GM19395 (cell line): ENCODE measurements around the gene MPEG1.

ENCODE experiments used
- ATAC-seq: cut with Tn5 transposase; IDR thresholded peaks from one replicate; pipeline ENCODE4 v1.9.1; 2021; ENCODE audit warnings: mild to moderate bottlenecking, moderate library complexity; ENCODE audit not compliant: unreplicated experiment

Gene MPEG1

GRCh38 chr11:59219836-59220235 lies 7.1 kb upstream of the MPEG1 start:
- no peak for ATAC-seq

- no peak for ATAC-seq
These were observed 6.2 kb upstream of the MPEG1 start for GRCh38 chr11:59218893-59219292.

GRCh38 chr11:59218319-59218718 lies 5.6 kb upstream of the MPEG1 start:
- ATAC-seq, result no peak

- ATAC-seq, result peak; percentile 89
These were observed 4.2 kb upstream of the MPEG1 start for GRCh38 chr11:59216641-59217564.

- ATAC-seq, result no peak
These were observed 1.6 kb upstream of the MPEG1 start for GRCh38 chr11:59214141-59214893.

- ATAC-seq, result no peak
These were observed 505 bp downstream of the MPEG1 start for GRCh38 chr11:59212222-59212621.

GRCh38 chr11:59208956-59209355 lies 3.8 kb downstream of the MPEG1 start:
- ATAC-seq, result no peak

GRCh38 chr11:59207988-59208451 lies 4.7 kb downstream of the MPEG1 start:
- ATAC-seq, result peak; percentile 70

- ATAC-seq, result no peak
These were observed 6.1 kb downstream of the MPEG1 start for GRCh38 chr11:59206635-59207034.

GRCh38 chr11:59205648-59206047 lies 7.1 kb downstream of the MPEG1 start:
- no peak for ATAC-seq

GRCh38 chr11:59204746-59205145 lies 8.0 kb downstream of the MPEG1 start:
- no peak for ATAC-seq

- no peak for ATAC-seq
These were observed 11.4 kb downstream of the MPEG1 start for GRCh38 chr11:59201353-59201752.

- ATAC-seq, result peak; percentile 52
These were observed 12.3 kb downstream of the MPEG1 start for GRCh38 chr11:59200423-59200746.

GRCh38 chr11:59199546-59200422 lies 12.9 kb downstream of the MPEG1 start:
- ATAC-seq, result peak; percentile 61

- ATAC-seq, result no peak
These were observed 14.0 kb downstream of the MPEG1 start for GRCh38 chr11:59198726-59199125.

GRCh38 chr11:59197991-59198390 lies 14.7 kb downstream of the MPEG1 start:
- ATAC-seq, result no peak

GRCh38 chr11:59196777-59197176 lies 15.9 kb downstream of the MPEG1 start:
- ATAC-seq, result no peak

GRCh38 chr11:59195586-59195985 lies 17.1 kb downstream of the MPEG1 start:
- ATAC-seq, result no peak

GRCh38 chr11:59193587-59194130 lies 19.1 kb downstream of the MPEG1 start:
- ATAC-seq, result no peak

- ATAC-seq, result no peak
These were observed 20.2 kb downstream of the MPEG1 start for GRCh38 chr11:59192446-59193020.
